SU-DHL-6 (cell line): ENCODE results near the gene DGKH.

ENCODE experiments used
- H2AFZ ChIP-seq: fragments of 200-600 bp; sonication (generic); 2 replicates; pipeline ENCODE4 v1.6.1; 2014; ENCODE audit warnings: low read depth, mild to moderate bottlenecking, moderate library complexity, mixed read lengths, antibody characterized with exemption, low read length; ENCODE audit not compliant: severe bottlenecking
- H3F3A ChIP-seq: fragments of 200-600 bp; shearing (Covaris generic); 2 replicates; pipeline ENCODE4 v1.6.0; 2016; ENCODE audit warnings: antibody characterized with exemption, mild to moderate bottlenecking; ENCODE audit not compliant: insufficient read depth
- H3K27ac ChIP-seq: fragments of 200-600 bp; sonication (generic); 2 replicates; pipeline ENCODE4 v1.5.1; 2016; ENCODE audit warnings: low read depth, mild to moderate bottlenecking, low read length, moderate library complexity, mixed read lengths
- H3K27me3 ChIP-seq: fragments of 200-600 bp; sonication (generic), shearing (Covaris generic); 2 replicates; pipeline ENCODE4 v1.6.0; 2014; ENCODE audit warnings: mild to moderate bottlenecking, low read length
- H3K36me3 ChIP-seq: fragments of 200-600 bp; sonication (generic); 2 replicates; pipeline ENCODE4 v1.6.1; 2014; ENCODE audit warnings: mild to moderate bottlenecking, low read length, mixed read lengths
- H3K4me2 ChIP-seq: fragments of 300-600, 200-600 bp; shearing (Covaris generic), sonication (generic); 2 replicates; pipeline ENCODE4 v1.6.0; 2014; ENCODE audit warnings: low read length, low read depth, mild to moderate bottlenecking; ENCODE audit not compliant: poor library complexity, severe bottlenecking
- H3K4me3 ChIP-seq: fragments of 200-600 bp; sonication (generic); 2 replicates; pipeline ENCODE4 v1.5.1; 2014; ENCODE audit warnings: antibody characterized with exemption, low read length, mild to moderate bottlenecking, mixed read lengths; ENCODE audit not compliant: insufficient read depth, poor library complexity, severe bottlenecking
- H3K79me2 ChIP-seq: fragments of 200-600 bp; sonication (generic); 2 replicates; pipeline ENCODE4 v1.6.1; 2014; ENCODE audit warnings: mild to moderate bottlenecking, low read length, moderate library complexity; ENCODE audit not compliant: insufficient read depth
- H3K9ac ChIP-seq: fragments of 200-600 bp; sonication (generic); 2 replicates; pipeline ENCODE4 v1.7.0; 2014; ENCODE audit warnings: mild to moderate bottlenecking, low read length
- H3K9me2 ChIP-seq: fragments of 200-600 bp; sonication (generic); replicated peaks from 2 replicates; pipeline ENCODE4 v1.6.1; 2014; ENCODE audit warnings: low read length; ENCODE audit not compliant: insufficient read depth
- H3K9me3 ChIP-seq: fragments of 200-600 bp; sonication (generic); 2 replicates; pipeline ENCODE4 v1.6.1; 2014; ENCODE audit warnings: low read length, mixed read lengths; ENCODE audit not compliant: insufficient read depth
- H4K20me1 ChIP-seq: fragments of 200-600 bp; sonication (generic); 2 replicates; pipeline ENCODE4 v1.6.1; 2014; ENCODE audit warnings: low read depth, mild to moderate bottlenecking, antibody characterized with exemption, low read length, moderate library complexity, mixed read lengths
- CTCF ChIP-seq: fragments of 200-600 bp; sonication (generic); IDR thresholded peaks from one replicate; pipeline ENCODE4 v1.5.1; 2017; ENCODE audit warnings: antibody characterized with exemption, mild to moderate bottlenecking, low read length, moderate library complexity; ENCODE audit not compliant: insufficient read depth, poor library complexity, severe bottlenecking
- EZH2phosphoT487 ChIP-seq: fragments of 200-600 bp; sonication (generic), shearing (Covaris generic); conservative IDR thresholded peaks from 2 replicates; pipeline ENCODE4 v1.6.1; 2018; ENCODE audit warnings: mild to moderate bottlenecking, antibody characterized with exemption, low read length, moderate library complexity, mixed read lengths

The DGKH gene

GRCh38 chr13:42048342-42048683 is at the start of gene DGKH:
Gene DGKH (plus strand): TSS chr13:42048648. CDS start chr13:42048774, 126 bp downstream.
- Histone ChIP-seq H3K27me3 (no peaks in the 10 kb centered on the region), H3K4me3 (peak within 1 kb of the TSS; percentile 90), H2AFZ (peak within 1 kb of the TSS; percentile 90), H4K20me1 (no peaks in the 10 kb centered on the region), H3K4me2 (peak within 1 kb of the TSS; percentile 58), H3K9me3 (no peaks in the 10 kb centered on the region), H3K9me2 (no peaks in the 10 kb centered on the region), H3K36me3 (no peaks in the 10 kb centered on the region), H3K27ac (no peak within 1 kb of the TSS), H3K9ac (peak within 1 kb of the TSS; percentile 78), H3K79me2 (no peaks in the 10 kb centered on the region), H3F3A (peaks cover 22% of the 10 kb centered on the region; the same call in 1 of the 2 replicates)
- TF ChIP-seq EZH2phosphoT487 (no peak), CTCF (no peak)

GRCh38 chr13:42000846-42001245 is 47.6 kb upstream of the DGKH start:
- H3K79me2 ChIP-seq: no peaks in the 10 kb centered on the region
- no peaks in the 10 kb centered on the region for H3F3A ChIP-seq
- H3K9me3 ChIP-seq: no peaks in the 10 kb centered on the region
- H3K4me2 ChIP-seq: no peak overlapping the region
- no peak overlapping the region for H3K27ac ChIP-seq
- TF ChIP-seq CTCF (no peak), EZH2phosphoT487 (no peak)
- no peaks in the 10 kb centered on the region for H3K9me2 ChIP-seq
- H3K4me3 ChIP-seq: no peak overlapping the region
- H2AFZ ChIP-seq: no peak overlapping the region
- no peaks in the 10 kb centered on the region for H4K20me1 ChIP-seq
- no peak overlapping the region for H3K9ac ChIP-seq
- no peaks in the 10 kb centered on the region for H3K36me3 ChIP-seq
- no peaks in the 10 kb centered on the region for H3K27me3 ChIP-seq

- Histone ChIP-seq H3K79me2 (no peaks in the 10 kb centered on the region), H3K36me3 (no peaks in the 10 kb centered on the region), H2AFZ (no peak overlapping the region), H3K4me3 (no peak overlapping the region), H3K27me3 (no peaks in the 10 kb centered on the region), H3F3A (no peaks in the 10 kb centered on the region), H3K9me2 (no peaks in the 10 kb centered on the region), H3K9ac (no peak overlapping the region), H3K9me3 (no peaks in the 10 kb centered on the region), H4K20me1 (no peaks in the 10 kb centered on the region), H3K27ac (no peak overlapping the region), H3K4me2 (no peak overlapping the region)
- no peak for TF ChIP-seq CTCF
- TF ChIP-seq EZH2phosphoT487: no peak
Measured at GRCh38 chr13:42001580-42001979, 46.9 kb upstream of the DGKH start.

- Histone ChIP-seq H3K27me3 (no peaks in the 10 kb centered on the region), H3K9me3 (no peaks in the 10 kb centered on the region), H3K36me3 (no peaks in the 10 kb centered on the region), H2AFZ (no peak overlapping the region), H3F3A (no peaks in the 10 kb centered on the region), H3K79me2 (no peaks in the 10 kb centered on the region), H3K27ac (no peak overlapping the region), H3K4me3 (no peak overlapping the region), H3K4me2 (no peak overlapping the region), H4K20me1 (no peaks in the 10 kb centered on the region), H3K9me2 (no peaks in the 10 kb centered on the region), H3K9ac (no peak overlapping the region)
- TF ChIP-seq CTCF (no peak), EZH2phosphoT487 (no peak)
Measured at GRCh38 chr13:42002066-42002465, 46.4 kb upstream of the DGKH start.
